GM12865 (cell line): ENCODE data around the gene SMARCAL1.

Experiments
- DNase-seq: peaks from one replicate; pipeline ENCODE4 v3.0.0; 2010; ENCODE audit warnings: low read depth
- H3K4me3 ChIP-seq: 2 replicates; pipeline ENCODE4 v1.5.1; 2011; ENCODE audit warnings: mild to moderate bottlenecking, low read depth, low read length, control low read depth
- TF ChIP-seq, protein P1 (sequence below): IDR thresholded peaks from 2 replicates; pipeline ENCODE4 v1.5.1; 2011; ENCODE audit warnings: low read length, control low read depth, low read depth, inconsistent platforms; ENCODE audit not compliant: insufficient read depth; ENCODE audit errors: missing control alignments

Gene SMARCAL1

DNA sequence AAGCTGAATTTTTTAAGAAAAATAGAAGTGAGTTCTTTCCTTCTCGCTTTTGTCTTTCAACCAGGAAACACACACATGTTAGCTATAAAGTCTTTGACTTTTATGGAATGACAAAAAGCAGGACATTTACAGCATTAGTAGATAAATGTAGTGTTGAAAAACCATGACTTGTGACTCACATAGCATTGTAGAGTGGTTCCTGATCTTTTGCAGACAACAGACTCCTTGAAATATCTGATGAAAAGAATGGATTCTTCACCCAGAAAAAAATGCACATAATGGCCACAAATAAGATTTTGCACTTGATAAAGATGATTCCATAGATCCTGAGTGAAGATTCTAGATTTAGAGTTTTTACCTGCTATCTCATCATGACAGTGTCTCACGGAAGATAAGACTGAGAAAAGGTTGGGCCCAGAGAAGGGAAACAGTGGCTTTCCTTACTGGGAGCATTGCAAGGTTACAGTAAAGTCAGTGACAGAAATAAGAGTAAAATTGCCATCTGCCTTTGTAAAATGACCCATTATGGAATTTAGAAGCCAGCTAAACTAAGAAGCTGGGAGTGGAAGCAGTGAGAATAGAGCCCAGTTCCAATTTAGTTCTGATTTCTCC, 14.0 kb downstream of the SMARCAL1 start:
- TF ChIP-seq, protein P1, sequence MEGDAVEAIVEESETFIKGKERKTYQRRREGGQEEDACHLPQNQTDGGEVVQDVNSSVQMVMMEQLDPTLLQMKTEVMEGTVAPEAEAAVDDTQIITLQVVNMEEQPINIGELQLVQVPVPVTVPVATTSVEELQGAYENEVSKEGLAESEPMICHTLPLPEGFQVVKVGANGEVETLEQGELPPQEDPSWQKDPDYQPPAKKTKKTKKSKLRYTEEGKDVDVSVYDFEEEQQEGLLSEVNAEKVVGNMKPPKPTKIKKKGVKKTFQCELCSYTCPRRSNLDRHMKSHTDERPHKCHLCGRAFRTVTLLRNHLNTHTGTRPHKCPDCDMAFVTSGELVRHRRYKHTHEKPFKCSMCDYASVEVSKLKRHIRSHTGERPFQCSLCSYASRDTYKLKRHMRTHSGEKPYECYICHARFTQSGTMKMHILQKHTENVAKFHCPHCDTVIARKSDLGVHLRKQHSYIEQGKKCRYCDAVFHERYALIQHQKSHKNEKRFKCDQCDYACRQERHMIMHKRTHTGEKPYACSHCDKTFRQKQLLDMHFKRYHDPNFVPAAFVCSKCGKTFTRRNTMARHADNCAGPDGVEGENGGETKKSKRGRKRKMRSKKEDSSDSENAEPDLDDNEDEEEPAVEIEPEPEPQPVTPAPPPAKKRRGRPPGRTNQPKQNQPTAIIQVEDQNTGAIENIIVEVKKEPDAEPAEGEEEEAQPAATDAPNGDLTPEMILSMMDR, result no peak
- DNase-seq, result no peak
- no peak overlapping the region for H3K4me3 ChIP-seq

DNA sequence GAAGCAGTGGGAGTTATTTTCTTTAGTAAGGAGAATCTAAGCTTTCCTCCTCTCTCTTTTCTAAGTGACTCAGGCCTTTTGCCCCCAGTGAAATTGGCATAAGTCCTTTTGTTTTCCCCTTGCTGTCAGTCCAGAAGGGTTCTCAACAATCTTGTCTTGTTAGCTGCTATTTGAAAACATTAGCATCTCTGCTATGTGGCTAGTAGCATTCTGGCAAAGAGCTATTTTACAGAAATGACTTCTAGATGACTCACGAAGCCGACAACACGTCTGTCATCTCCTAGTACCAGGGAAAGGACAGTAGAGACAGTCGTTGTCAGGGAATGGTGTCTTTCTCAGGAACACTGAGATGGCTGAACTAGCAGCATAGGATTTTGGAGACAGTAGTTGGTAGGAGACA, 14.7 kb downstream of the SMARCAL1 start:
- no peak overlapping the region for H3K4me3 ChIP-seq
- DNase-seq, result no peak
- TF ChIP-seq, protein P1, result no peak

DNA sequence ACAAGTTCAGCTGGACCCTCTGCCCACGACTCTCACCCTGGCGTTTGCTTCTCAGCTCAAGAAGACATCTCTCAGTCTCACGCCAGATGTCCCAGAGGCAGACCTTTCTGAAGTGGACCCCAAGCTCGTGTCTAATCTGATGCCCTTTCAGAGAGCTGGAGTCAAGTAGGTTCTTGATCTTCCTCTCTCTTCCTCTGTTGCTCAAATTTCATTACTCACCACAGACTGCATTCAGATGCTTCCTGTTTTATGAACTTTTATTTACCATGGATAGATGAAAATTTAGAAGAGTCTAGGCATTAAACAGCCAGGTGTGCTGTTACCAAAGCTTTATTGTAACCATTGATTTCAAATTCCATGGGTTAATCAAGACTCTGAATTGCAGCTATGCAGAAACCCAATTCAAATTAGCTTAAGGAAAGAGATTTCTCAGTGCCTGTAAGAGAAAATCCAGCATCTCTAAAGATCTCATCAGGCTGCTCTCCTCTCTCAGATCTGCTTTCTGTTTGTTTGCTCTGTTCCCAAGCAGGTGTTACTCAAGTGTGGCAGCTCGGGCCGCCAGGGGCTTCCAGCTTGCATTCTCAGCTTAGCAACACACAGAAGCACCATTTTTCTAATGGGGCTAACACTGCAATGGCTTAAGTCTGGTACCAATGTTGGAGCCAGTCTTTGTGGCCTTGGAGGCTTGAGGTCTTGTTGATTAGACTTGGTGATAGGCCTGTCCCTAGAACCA, 16.5 kb downstream of the SMARCAL1 start:
- TF ChIP-seq, protein P1, result no peak
- H3K4me3 ChIP-seq, result no peak overlapping the region
- no peak for DNase-seq

DNA sequence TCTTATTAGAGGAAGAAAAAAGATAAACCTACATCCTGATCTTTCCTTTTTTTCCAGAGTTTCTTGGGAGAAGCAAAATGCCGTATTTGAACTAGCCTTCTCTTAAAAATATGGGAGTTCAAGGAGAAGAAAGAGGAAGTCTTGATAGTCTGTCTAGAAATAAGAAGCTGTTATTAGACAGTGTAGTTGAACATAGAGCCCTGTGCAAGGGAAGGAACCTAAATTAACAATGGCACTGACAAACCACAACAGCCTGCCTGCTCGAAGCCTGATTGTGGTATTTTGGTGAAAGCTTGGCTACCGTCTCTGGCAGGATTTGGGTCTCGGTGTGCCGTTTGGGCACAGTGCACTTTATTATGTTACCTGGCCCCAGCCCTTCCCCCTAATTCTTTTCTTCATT, 17.1 kb downstream of the SMARCAL1 start:
- H3K4me3 ChIP-seq, result no peak overlapping the region
- TF ChIP-seq, protein P1, result no peak
- DNase-seq, result no peak

DNA sequence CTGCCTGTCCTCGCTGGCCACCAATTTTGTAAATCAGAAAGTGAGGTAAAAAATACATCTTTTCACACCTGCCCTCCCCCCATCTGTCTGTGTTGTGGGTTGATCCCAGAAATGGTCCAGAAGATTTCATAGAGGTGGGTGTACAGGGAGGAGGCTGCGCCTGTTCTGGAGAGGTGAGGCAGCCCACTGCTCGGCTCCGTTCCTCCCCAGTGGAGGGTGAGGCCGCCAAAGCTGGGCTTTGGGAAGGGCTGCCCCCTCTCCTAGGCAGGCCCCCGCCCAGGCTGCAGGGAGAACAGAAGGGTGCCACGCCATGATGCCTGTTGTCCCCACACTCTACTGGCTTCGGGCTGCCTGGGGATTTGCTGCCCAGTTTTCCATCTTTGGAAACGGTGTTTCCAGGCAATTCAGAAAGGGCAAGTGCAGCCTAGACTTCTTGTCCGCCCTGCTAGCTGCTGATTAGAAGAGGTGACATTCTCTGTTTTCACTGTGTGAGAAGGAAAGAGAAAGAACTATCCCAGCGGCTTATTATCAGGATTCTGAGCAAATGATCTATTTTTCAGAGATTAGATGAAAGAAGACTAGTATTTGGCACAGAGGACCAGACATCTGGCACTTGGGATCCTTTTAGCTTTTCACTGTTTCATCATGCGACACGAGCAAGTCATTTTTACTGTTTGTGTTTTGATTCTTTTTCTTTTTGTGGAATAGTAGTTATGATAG, 18.7 kb downstream of the SMARCAL1 start:
- H3K4me3 ChIP-seq, result no peak overlapping the region
- TF ChIP-seq, protein P1, result no peak
- DNase-seq, result no peak

DNA sequence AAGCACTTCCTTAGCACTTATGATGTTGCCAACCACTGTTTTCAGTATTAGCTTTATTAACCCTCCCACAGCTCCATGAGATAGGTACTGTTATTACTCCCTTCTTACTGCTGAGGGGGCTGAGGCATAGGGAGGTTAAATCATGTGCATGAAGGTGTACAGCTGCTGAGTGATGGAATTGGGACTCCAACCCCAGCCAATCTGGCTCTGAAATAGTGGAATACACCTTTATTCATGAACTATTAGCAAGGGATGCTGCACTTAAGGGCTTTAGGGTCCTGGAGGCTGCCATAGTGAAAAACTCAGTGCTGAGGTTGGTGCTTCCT, 19.2 kb downstream of the SMARCAL1 start:
- DNase-seq, result no peak

More for the DNA sequence above, 19.2 kb downstream of the SMARCAL1 start:
- no peak overlapping the region for H3K4me3 ChIP-seq
- TF ChIP-seq, protein P1, result no peak
